ENCODE measurements around the gene MRPS26.

- TF ChIP-seq GATA3 (IDR thresholded peaks at IDR 0.05; ENCODE audit: low read depth, low read length): no peak
- no peak for TF ChIP-seq GATA2 (IDR thresholded peaks at IDR 0.05; ENCODE audit: low read depth, low read length)
These were observed 6.4 kb upstream of the MRPS26 start for GRCh38 chr20:3039426-3039825.

Data from SH-SY5Y (cell line).